ENCODE measurements around the gene CEBPA.
"Not testable (repeated sequence)": the region's sequence is repeated elsewhere in the genome, so short reads cannot be mapped to it uniquely, and the experiment has no call there.

The CEBPA gene

DNA sequence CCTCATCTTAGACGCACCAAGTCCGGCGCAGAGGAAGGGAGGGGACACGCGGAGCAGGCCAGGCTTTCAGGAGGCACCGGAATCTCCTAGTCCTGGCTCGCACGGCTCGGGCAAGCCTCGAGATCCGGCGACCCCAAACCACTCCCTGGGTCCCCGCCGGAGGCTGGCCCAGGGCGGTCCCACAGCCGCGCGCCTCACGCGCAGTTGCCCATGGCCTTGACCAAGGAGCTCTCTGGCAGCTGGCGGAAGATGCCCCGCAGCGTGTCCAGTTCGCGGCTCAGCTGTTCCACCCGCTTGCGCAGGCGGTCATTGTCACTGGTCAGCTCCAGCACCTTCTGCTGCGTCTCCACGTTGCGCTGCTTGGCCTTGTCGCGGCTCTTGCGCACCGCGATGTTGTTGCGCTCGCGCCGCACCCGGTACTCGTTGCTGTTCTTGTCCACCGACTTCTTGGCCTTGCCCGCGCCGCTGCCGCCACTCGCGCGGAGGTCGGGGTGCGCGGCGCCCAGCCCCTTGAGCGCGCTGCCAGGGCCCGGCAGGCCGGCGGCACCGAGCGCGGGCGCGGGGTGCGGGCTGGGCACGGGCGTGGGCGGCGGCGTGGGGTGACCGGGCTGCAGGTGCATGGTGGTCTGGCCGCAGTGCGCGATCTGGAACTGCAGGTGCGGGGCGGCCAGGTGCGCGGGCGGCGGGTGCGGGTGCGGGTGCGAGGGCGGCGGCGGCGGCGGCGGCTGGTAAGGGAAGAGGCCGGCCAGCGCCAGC lies 1.0 kb downstream of the CEBPA start:
- DNase-seq (ENCODE audit: low spot score), result no peak

DNA sequence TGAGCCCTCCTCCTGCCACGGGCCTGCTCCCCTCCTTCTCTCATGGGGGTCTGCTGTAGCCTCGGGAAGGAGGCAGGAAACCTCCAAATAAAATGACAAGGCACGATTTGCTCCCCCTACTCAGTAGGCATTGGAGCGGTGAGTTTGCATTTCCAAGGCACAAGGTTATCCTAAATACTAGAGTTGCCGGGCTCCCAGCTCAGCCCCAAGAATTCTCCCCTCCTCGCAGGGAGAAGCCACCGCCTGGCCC lies 1.5 kb downstream of the CEBPA start:
- no peak for DNase-seq (ENCODE audit: low spot score)

DNA sequence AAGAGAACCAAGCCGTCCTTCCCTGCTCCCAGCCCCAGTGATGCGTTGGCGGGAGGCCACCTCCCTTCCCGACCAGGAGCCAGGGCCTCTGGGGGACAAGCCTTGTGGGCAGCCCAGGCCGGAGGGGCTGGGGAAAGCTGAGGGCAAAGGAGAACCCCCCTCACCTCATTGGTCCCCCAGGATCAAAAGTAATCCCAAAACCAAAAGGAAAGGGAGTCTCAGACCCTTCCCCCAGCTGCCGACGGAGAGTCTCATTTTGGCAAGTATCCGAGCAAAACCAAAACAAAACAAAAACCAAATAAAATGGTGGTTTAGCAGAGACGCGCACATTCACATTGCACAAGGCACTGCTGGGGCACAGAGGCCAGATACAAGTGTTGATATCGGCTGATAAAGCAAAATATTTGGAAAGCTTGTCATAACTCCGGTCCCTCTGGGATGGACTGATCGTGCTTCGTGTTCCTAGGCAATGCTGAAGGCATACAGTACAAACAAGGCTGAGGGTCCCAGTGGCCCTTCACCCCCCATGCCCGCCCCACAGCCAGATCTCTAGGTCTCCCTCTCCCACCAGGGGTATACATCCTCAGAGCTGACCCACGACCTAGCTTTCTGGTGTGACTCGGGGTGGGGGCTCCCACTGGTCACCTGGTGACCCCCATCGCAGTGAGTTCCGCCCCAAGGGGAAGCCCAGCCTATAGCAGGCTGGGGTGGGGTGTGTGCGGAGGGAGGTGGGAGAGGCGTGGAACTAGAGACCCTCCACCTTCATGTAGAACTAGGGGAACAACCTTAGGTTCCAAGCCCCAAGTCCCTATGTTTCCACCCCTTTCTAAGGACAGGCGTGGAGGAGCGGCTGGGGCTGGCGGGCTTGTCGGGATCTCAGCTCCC lies 2.1 kb downstream of the CEBPA start:
- DNase-seq (ENCODE audit: low spot score), result no peak

DNA sequence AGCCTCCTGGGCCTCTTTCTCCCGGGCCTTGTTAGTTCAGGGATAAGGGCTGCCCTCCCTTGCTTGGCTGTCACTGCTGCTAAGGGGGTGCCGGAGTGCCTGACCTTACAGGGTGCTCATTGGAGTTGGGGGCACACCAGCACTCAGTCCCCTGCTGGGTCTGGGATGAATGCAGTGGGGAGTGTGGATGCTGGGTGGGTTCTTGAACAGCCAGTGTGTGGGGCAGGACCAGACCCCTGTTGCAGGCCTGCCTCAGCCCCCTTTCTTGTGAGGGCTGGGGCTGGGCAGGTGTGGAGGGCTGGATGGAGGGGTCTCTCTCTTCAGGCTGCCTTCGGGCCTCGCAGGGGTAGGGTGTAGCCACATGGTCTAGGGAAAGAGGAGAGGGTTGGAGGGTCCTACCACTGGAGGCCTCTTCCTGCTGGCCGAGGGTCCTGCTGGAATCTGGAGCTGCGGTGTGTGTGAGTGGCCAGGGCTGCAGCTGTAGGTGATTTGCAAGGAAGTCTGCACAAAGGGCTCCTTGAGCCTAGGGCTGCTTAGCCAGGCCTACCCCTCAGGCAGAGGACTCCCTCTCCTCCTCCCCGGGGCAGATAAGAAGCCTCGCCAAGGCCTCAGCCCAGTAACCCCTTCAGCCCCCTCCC lies 3.2 kb downstream of the CEBPA start:
- no peak for DNase-seq (ENCODE audit: low spot score)

DNA sequence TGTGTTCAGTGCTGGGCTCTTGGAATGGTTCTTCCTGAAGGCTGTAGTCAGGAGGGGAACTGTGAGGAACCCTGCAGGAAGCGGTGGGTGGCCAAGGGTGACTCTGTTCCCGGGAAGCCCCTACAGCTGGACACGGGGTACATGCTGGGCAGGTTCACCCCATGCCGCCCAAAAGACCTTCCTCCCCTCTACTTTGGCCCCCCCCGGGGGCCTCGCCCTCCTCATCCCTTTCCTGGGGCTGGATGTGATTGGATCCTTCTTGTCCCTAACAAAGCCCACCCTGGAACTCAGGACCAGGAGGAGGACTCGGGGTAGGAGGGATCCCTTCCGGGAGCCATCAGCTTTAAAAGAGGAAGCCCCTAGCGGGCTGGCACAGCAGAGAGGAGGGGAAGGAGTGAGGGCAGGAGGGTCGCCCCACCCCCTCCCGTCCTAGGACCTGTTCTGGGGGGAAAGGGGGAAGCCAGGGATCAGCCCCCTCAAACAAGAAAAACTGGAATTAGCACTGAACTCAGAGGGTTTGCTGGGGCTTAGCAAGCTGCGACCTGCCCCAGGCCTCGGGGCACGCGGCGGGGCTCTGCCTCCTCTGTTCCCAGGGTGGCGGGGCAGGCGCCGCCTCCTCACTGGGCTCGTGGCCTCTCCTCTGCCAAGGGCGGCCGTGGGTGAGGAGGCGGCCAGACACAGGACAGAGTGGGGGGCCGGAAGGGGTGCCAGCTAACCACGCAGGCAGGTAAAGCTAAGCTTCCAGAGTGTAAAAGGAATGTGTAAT lies 4.0 kb downstream of the CEBPA start:
- DNase-seq (ENCODE audit: low spot score), result no peak

DNA sequence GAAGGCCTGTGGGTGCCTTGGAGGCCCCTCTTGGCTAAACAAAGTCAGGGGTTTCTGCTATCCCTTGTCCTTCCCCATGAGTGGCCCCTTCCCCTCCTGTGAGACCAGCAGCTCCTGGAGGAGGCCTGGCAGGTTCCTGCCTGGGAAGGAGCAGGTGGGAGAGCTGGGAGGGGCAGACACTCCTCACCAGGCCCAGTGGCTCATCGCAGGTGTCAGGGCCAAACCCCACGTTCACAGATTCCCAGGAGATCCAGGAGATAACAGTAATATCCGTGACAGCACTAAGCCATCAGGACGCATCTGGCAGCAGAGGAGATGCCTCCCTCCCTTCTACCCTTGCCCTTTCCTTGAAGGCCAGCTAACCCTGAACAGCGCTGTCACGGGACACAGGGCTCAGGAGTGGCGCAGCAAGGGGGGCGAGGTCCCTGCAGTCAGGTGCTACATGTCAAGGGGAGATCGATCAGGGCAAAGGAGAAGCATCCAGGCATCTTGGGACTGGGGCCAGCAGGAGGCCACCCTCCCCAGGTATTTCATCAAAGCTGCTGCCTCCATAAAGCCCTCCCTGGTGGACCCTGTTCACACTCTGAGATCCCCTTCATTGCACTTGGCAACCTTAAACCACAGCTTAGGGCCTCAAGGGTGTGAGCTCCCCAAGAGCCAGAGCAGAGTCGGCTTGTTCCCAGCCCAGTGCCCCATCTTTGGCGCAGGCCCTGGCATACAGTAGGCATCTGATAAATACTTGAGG lies 4.8 kb downstream of the CEBPA start:
- DNase-seq (ENCODE audit: low spot score), result no peak

DNA sequence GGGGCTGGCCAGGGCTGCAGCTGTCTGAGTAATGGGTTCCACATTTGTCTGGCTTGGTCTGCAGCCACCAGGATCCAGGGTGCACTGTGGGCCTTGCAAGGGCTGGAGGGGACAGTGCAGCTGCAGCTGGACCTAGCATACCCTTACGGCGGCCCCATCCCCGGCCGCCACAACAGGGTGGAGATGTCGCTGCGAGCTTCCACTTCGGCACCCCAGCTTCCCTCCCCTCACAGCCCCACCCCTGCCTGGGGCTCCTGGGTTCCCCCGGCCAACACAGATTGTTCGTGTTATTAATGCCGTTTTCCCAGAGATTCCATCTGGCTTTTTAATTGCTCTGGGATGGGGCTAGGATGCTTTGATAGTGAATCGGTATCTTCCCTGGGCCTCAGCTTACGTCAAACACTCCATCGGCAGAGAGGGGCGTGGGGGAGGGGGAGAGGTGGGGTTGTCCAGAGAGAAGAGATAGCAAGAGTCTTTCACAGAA lies 5.8 kb downstream of the CEBPA start:
- no peak for DNase-seq (ENCODE audit: low spot score)

DNA sequence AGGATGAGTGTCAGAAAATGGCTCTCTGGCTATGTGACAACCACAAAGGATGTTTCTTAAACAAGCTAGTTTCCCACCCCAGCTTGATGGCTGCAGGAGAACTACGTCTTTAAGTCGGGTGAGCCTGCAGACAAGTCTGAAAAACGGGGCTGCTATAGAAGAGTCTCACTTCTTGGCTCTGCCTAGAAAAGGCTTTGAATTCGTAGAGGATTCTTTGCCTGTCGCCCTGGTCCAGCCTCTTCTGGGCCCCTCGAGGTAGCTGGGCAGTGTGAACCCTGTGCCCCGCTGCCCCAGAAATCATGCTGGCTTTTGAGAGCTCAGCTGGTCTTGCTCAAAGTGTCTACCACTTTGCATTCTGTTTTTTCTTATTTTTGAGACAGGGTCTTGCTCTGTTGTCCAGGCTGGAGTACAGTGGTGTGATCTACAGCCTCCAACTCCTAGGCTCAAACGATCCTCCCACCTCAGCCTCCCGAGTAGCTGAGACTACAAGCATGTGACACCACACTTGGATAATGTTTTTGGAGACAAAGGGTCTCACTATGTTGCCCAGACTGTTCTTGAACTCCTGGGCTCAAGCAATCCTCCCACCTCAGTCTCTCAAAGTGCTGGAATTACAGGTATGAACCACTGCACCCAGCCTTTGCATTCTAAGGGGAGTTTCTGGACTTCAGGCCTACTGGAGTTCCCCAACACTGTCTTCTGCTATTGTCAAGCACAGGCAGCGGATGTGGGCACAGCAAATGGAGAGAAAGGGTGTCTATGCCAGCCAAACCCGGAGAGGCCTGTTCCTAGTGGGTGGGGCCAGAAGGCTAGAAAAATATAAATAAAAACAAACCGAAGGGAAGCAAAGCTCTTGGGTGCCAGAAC lies 6.5 kb downstream of the CEBPA start:
- DNase-seq (ENCODE audit: low spot score), result no peak

DNA sequence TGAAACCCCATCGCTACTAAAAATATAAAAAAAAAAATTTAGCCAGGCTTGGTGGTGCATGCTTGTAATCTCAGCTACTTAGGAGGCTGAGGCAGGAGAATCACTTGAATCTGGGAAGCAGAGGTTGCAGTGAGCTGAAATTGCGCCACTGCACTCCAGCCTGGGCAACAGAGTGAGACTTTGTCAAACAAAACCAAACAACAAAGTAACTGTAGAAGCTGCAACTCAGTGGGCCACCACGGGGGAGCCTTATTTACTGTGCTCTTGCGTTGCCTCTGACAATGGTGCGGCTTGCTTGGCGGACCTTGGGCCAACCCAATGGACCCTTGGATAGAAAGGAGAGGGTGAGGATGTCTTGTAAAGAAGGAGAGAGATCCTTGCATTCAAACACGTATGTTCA lies 7.3 kb downstream of the CEBPA start:
- DNase-seq (ENCODE audit: low spot score), result not testable (repeated sequence)

DNA sequence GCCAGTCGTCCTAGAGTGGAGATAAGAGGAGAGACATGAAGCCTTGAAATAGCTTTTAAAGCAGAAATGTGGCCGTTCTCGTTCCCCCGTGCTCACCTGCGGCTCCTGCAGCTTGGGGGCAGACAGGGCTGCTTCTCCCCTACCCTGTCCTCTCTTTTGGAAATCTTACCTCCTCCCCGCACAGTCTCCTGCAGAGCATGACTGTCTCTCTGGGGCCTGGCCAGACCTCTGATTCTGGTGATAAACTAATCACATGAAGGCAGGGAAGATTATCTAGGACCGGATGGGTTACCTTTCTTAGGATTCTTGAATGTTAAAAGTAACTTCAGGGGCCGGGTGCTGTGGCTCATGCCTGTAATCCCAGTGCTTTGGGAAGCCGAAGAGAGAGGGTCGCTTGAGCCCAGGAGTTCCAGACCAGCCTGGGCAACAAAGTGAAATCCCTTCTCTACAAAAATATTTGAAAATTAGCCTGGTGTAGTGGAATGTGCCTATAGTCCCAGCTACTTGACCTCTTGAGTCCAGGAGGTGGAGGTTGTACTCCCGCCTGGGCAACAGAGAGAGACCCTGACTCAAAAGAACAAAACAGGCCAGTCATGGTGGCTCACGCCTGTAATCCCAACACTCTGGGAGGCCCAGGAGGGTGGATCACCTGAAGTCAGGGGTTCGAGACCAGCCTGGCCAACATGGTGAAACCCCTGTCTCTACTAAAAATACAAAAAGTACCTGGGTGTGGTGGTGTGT lies 8.1 kb downstream of the CEBPA start:
- peak; percentile 46 for DNase-seq (ENCODE audit: low spot score)

DNA sequence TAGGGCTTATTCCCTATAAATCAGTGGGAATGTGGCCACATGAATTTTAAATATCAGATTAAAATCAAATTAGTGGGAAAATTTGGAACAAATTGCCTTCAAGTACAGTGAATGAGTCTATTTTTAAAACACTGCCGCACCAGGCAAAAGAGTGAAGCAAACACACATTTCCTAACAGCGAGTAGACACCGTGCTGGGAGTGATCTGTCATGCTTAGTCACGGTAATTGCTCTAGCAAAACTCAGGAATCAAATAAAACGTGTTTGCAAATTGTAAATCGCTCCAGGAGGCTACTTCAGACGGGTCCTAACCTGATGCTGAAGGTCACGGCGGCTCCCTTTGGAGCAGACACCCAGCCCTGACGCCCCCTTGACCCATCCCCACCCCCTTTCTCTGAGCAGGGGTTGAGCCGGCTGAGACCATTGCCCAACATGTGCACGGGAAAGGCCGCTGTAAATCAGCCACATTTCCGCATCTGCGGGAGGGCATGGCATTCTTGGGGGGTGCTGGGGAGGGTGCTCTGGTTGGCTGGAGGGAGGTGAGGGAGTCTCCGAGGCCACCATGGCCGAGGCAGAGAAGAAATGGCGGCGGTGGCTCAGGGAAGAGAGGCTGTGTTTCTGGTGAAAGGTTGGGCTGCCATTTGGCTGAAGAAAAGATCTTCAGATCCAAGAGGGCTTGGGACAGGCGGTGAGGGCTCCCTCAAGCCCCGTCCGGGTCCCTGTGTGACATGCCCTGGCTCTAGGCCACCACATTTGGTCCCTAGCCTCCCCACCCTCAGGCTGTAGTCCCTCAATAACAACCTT lies 8.9 kb downstream of the CEBPA start:
- DNase-seq (ENCODE audit: low spot score), result no peak

DNA sequence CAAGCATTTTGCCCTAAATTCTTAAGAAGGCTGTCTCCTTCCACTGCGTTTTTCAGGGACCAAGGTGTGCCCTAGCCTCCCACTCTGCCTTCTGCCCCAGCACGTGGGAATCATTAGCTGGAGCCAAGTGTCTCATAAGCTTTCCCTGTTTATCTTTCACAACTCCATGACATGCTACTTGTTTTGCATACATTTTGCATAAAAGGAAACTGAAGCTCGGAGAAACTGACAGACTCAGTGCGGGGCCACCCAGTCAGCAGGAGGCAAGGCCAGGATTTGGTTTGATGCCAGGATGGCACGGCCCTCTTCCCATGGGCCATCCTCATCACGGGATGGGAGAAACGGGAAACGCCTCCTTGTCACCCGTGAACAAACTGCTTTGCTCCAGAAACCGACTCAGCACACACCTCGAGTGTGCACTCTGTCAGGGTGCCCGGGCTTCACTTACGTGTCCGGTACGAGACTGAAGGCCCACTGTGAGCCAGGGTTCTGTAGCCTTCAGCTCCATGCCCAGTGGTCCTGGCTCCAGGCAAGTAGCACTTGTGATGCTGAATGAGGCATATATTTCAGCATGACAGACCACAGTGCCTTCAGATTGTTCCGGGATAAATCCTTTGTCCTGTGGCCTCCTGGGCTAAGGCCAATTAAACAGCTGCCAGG lies 9.6 kb downstream of the CEBPA start:
- DNase-seq (ENCODE audit: low spot score), result no peak

DNA sequence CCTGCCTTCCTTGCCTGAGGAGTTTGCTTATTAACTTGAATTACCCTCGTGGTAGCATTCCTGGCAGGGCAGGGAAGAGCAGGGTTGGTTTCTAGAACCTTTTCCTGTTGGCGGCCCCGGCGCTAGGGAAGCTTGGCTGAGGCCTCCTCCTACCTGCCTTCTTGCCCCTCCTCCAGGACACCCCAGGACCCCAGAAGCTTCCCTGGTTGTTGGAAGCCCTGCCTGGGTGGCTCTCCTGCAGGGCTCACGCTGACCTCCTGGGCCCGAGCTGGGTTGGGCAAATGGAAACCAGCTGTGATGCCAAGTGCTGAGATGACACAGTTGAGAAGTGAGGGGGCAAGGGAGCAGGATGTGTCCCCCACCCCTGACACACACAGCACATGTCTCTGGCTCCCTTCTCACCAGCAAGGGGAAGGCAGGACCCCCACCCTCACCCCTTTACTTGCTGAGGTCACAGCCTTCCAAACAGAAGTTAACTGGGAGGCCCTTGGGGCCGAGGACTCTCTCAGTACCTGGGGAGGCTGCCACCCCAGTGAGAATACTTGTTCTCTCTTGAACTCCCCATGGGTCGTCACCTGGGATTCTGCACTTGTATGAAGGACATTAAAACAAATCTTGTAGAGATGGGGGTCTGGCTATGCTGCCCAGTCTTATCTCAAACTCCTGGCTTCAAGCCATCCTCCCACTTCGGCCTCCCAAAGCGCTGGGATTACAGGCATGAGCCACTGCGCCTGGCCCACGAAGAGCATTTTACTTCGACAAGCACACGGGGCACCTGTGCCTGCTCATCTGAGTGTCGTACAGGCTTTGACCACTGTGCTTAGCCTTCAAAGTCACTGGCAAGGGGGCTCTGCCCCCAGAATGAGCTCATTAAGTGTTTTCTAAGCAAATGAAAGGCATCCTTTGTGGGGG lies 10.5 kb downstream of the CEBPA start:
- no peak for DNase-seq (ENCODE audit: low spot score)

DNA sequence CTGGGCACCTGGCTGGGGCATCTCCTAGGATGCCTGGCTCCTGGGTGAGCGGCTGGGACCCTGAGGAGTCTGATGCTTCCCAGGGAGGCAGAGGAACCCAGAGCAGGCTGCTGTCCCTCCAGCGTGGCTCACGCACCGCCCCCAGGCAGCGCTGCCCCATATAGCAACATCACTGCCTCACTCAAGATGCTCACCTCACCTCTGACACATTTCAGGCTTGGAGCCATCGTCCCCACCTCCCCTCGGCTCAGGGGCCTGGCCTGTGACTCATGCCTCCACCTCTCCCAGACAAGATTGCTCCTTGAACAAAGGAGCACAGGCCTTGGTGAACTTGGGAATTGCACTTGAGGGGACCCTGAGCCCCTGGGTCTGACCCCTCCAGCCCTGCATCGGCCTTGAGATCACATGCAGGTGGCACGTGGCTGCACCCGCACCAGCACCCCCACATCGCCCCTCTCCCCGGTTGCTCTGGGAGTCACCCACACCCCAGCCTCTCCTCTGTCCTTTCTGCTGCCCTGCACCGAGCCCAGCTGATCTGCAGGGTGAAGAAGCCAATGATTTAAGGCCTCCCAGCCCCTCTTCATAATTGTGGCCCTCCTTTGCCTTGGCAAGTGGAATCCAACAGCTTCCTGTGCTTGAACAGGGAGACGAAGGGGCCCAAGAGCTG lies 11.2 kb downstream of the CEBPA start:
- no peak for DNase-seq (ENCODE audit: low spot score)

DNA sequence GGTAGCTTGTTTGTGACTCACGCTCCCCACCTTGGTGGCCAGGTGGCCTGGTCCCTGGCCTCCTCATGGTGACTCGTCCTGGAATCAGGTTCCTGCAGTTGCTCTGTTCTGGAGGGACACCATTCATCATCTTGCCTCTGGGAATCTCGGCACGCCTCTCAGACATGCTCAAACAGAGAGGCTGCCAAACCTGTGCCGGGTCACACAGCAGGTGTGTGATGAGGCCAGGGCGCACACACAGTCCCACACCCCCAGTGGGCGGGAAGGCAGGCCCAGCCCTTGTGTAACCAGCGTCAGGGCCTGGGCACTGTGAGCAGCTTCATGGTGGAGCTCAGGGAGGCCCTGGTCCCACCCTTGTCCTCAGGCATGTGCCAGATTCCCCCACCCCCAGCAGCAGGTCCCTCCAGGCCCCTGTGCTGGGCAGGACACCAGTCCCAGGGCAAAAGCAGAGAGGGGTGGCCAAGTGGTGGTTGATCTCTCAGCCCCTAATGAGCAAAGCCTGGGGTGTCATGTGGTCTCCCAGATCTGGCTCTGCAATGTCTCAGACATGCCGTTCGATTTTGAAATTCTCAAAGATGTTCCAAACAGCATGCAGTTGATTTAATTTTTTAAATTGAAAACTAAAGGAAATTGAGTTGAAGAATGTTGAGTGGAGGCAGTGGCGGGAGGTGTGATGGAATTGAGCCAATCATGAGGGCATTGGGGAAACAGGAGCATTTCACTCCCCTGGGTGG lies 12.1 kb downstream of the CEBPA start:
- no peak for DNase-seq (ENCODE audit: low spot score)

DNA sequence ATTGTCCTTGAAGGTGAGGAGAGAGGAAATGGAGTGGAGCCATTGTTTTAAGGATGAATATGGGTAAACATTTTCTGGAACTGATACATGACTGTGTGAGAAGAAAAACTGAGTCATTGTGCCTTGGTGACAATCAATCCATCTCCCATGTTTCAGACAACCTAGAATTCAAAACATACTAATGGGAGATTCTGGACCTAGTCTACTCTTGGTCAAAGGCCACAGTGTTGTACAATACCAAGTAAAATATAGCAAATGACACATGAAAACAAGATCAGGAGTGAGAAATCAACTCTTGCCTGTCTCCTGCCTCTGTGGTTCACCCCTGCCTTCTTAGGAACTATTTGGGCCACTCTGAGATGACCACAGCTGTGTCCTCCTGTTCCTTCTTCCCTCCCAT lies 13.1 kb downstream of the CEBPA start:
- no peak for DNase-seq (ENCODE audit: low spot score)
